CD4-positive, alpha-beta T cell treated with Interferon alpha-2 for 1 hour (primary cell): Measurements from ENCODE around the gene ICAM1.
"Not testable (repeated sequence)": the region's sequence is repeated elsewhere in the genome, so short reads cannot be mapped to it uniquely, and the experiment has no call there.

Experiments
- DNase-seq, 2 donors: peaks; one replicate each; pipeline ENCODE4 v3.0.0-alpha.2; 2020 to 2022

Gene ICAM1

GRCh38 chr19:10279737-10280442 lies 9.0 kb downstream of the ICAM1 start:
- DNase-seq, result no peak

GRCh38 chr19:10282043-10282442 lies 11.1 kb downstream of the ICAM1 start:
- DNase-seq, result not testable (repeated sequence)

GRCh38 chr19:10283301-10284064 lies 12.6 kb downstream of the ICAM1 start:
- DNase-seq, result no peak

GRCh38 chr19:10284065-10284959 lies 13.4 kb downstream of the ICAM1 start:
- DNase-seq, result no peak

- DNase-seq, result no peak
Observed at GRCh38 chr19:10284960-10285278, 14.0 kb downstream of the ICAM1 start.

GRCh38 chr19:10285393-10285792 lies 14.5 kb downstream of the ICAM1 start:
- DNase-seq, result no peak

GRCh38 chr19:10286803-10287737 lies 16.1 kb downstream of the ICAM1 start, which contains the start of gene ICAM4:
Gene ICAM4 (plus strand): TSS chr19:10286955. CDS start chr19:10287013, 58 bp downstream.
- peak; percentile 46 to 55 for DNase-seq

GRCh38 chr19:10288662-10289166 lies 17.8 kb downstream of the ICAM1 start:
- peak; percentile 33 to 53 for DNase-seq

GRCh38 chr19:10289167-10289835 lies 18.4 kb downstream of the ICAM1 start:
- peak; percentile 65 to 74 for DNase-seq

GRCh38 chr19:10289836-10290356 lies 19.0 kb downstream of the ICAM1 start, which contains the start of gene ICAM5:
Gene ICAM5 (plus strand): TSS chr19:10289952. CDS start chr19:10290044, 92 bp downstream.
- DNase-seq, result peak in 1 of 2 donors; percentile 47

- no peak for DNase-seq
Observed at GRCh38 chr19:10290357-10290875, 19.5 kb downstream of the ICAM1 start.

GRCh38 chr19:10290876-10291553 lies 20.1 kb downstream of the ICAM1 start:
- DNase-seq, result peak; percentile 59 to 71

GRCh38 chr19:10291554-10292205 lies 20.8 kb downstream of the ICAM1 start:
- DNase-seq, result peak in 1 of 2 donors; percentile 33

- DNase-seq, result peak; percentile 76 to 78
Observed at GRCh38 chr19:10292206-10292788, 21.4 kb downstream of the ICAM1 start.

GRCh38 chr19:10292789-10293636 lies 22.1 kb downstream of the ICAM1 start:
- DNase-seq, result peak; percentile 22 to 23

- DNase-seq, result no peak
Observed at GRCh38 chr19:10293637-10294367, 22.9 kb downstream of the ICAM1 start.

- no peak for DNase-seq
Observed at GRCh38 chr19:10294368-10294697, 23.4 kb downstream of the ICAM1 start.
